ENCODE data around the gene ALOX5.
"Not testable (repeated sequence)": the region's sequence is repeated elsewhere in the genome, so short reads cannot be mapped to it uniquely, and the experiment has no call there.

ALOX5 gene

DNA sequence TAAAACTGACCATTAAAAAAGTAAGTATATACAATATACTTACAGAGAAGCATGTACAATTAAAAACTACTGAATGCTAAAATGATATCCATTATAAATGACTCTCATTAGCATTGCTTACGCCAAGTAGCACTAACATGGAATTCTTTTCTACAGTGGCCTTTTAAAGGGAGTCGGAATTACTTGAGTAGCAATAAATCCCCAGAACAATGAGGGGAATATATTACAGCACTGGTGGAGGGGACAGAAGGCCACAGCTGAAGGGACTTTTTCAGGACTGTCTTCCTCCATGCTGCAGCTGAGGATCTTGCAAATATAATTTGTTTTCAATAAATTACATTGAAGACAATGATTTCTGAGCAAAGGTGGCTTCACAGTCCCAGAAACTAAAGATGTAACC is 97.0 kb downstream of the ALOX5 start:
- DNase-seq = no peak

GRCh38 chr10:45471531-45472310 is 97.7 kb downstream of the ALOX5 start:
- DNase-seq = no peak

DNA sequence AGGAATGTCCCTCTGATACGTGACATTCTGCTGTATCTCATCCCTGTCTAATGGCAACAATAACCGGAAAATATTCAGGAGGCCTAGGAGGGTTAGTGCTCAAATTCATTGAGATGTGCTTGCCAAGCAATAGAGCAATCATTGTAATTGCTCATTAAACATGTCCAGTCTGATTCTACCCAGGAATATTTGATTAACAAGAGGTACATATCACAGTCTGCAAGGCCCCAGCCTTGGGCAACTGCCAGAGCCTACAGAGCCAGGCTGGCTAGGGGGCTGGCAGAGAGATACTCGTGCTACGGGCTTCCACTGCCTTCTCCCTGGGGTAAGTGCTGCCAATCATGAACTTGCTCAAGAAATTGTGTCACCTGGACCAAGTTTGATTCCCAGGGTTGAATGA is 99.1 kb downstream of the ALOX5 start:
- DNase-seq = no peak

DNA sequence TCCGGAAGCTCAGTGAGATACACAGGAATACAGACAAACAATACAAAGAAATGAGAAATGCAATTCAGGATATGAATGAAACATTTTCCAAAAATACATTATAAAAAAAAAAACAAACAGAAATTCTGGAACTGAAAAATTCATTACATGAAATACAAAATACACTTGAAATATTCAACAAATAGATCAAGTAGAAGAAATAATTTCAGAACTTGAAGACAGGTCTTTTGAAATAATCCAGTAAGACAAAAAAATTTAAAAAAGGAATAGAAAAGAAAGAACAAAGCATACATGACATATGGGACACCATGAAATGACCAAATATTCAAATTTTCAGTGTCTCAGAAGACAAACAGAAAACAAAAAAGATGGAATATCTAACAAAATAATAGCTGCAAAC is 102.5 kb downstream of the ALOX5 start:
- DNase-seq = no peak

- no peak for DNase-seq
Measured at GRCh38 chr10:45480294-45480693, 106.3 kb downstream of the ALOX5 start.

GRCh38 chr10:45481100-45481499 is 107.1 kb downstream of the ALOX5 start:
- DNase-seq = not testable (repeated sequence)

GRCh38 chr10:45483002-45483401 is 109.0 kb downstream of the ALOX5 start:
- DNase-seq = no peak

DNA sequence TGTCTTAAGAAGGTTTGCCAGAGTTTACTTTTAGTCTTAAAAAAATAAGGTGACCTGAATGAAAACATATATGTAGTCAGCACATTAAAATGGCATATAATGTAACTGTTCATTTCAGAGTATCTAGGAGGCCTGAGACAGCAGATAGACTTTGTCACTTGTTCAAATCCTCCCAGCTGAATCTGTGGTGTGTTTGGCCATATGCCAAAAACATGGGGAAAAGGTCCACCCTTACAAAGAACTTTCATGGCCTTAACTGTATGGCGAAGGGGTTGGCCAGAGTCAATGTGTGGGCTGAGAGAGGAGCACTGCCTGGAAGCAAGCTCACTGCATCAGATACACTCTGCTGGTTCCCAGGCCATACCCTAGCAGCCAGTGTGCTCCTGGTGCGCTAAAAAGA is 113.7 kb downstream of the ALOX5 start:
- no peak for DNase-seq

- no peak for DNase-seq
Measured at GRCh38 chr10:45488365-45488764, 114.3 kb downstream of the ALOX5 start.

- DNase-seq = no peak
Measured at GRCh38 chr10:45490277-45490676, 116.3 kb downstream of the ALOX5 start.

- DNase-seq = no peak
Measured at GRCh38 chr10:45491061-45491460, 117.0 kb downstream of the ALOX5 start.

Measured in activated CD4-positive, CD25-positive, alpha-beta regulatory T cell (primary cell).